ENCODE results near the gene CLOCK.

- TF ChIP-seq CTCF (conservative IDR thresholded peaks at IDR 0.05; ENCODE audit: low read length): no peak
- TF ChIP-seq EZH2phosphoT487 (IDR thresholded peaks at IDR 0.05; ENCODE audit: borderline replicate concordance, low read depth, low read length): no peak
Observed at GRCh38 chr4:55545151-55545550, 1.6 kb downstream of the CLOCK start.

Data from OCI-LY7 (cell line).